Right renal pelvis (tissue), 4 donors: ENCODE measurements around the gene SRGAP3. TPM values are rescaled to one million over a fixed set of nuclear protein-coding genes. Genes with fewer than 3 reads are reported as not detected.

Source experiments
- DNase-seq, 4 donors: peaks; one replicate each; pipeline ENCODE4 v3.0.0-alpha.2; 2013; ENCODE audit warnings: low read depth in 4 of 4, low spot score in 3 of 4, missing footprints in 1 of 4
- polyA plus RNA-seq, 4 donors: library from polyadenylated mRNA; unstranded; fragments of 120-200 nt; gene quantifications; one replicate each; pipeline ENCODE4 v1.2.1, GENCODE V29; 2013; ENCODE audit not compliant: insufficient read length in 4 of 4

SRGAP3 gene
- polyA plus RNA-seq, 4 donors, result 15.0 to 17.0 (median 15.9) TPM

DNA sequence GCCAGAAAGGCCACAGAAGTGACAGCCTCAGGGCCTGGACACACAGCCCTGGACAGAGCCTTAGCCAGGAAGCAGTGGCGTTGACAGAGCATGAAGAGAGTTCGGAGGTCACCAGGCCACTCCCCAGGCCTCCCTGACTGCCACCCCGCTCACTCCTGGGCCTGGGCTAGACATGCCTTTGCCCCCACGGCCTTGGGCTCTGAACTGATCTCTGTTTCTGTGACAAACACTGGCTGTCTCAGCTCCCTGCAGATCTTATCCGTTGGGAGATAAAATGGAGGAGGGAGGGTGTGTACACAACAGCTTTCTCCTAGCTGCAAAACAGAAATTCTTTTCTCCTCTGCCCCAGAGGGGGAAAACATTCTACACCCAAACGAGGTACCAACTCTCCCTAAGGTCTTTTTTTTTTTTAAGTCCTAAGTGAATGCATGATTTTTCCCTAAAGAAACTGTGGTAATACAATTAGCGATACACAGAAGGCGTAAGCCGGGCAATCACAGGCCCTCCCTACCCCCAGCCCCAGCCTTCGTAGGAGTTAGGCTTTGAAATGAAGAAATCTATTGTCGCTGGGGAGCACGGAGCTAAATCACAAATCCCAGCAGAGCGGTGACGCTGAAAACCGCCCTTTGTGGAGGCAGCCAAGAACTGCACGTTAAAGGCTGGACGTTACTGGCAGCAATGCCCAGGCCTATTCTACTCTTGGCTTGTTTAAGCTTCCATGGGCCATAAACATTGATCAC is 45.0 kb downstream of the SRGAP3 start:
- no peak for DNase-seq

DNA sequence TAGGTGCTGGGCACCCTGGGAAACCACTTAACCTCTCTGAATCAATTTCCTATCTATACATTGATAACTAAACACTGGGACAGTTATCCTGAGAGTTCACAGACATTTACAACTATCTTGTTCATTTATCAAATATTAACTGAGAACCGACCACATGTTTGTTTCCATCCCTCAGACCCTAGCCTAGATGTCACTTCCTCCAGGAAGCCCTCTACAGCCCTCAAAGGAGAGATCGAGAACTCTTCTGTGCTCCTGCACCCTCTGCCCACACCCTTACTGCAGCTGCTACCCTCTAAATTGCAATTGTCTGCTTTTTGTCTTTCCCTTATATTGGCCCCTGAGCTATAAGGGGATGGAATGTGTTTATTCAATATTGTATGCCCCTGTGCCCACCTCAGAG is 46.1 kb downstream of the SRGAP3 start:
- no peak for DNase-seq

DNA sequence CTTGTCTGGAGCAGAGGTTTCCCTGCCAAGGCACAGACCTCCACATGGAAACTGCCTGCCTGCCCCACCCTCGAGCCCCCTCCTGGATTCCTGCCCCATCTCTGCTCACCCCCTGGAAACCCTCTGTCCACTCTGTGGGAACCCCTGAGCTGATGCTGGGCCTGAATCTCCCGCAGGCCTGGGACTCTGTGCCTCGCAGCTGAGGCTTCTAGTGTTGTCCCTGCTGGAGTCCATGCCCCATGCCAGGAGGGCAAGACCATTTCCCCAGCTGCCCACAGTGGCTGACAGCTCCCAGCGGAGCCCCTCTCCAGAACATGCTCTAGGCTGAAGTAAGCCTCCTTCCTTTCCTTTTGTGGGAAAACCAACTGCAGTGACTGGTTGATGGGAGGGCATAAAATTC is 46.9 kb downstream of the SRGAP3 start:
- DNase-seq, result no peak

DNA sequence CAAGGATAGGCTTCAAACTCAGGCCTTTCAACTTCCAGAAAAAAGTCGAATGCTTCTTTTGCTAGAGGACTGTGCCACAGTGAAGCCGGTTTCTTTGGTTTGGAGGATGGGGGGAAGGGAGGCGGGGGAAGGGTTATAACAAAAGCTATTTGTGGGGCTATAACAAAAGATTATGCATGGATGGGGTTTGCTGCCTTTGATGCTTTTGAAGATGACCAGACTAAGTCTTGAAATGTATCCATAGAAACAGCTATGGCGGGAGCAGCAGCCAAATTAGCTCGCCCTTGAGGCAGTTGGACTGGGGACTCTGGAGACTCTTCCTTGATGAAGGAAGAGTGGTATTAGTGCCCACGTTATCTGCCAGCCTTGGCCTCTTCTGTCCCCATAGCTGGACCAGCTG is 47.5 kb downstream of the SRGAP3 start:
- DNase-seq, result no peak

DNA sequence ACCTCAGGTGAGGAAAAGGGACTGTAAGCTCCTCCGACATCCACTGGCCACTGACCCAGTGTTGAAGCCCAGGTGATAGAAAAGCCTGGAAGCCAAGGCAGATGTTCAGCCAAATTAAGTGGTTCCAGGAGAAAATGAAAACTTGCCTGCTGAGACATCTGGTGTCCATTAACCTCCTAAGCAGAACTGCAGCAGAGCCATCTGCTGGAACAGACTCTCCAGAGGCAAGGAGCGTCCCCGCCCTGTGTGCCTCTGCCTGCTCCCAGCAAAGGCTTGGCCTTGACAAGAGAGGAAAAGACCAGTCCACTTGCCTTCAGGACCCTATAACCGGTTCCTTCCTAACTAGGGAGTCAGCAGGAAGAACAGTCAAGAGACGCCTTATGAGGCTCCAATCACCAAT is 48.2 kb downstream of the SRGAP3 start:
- no peak for DNase-seq

DNA sequence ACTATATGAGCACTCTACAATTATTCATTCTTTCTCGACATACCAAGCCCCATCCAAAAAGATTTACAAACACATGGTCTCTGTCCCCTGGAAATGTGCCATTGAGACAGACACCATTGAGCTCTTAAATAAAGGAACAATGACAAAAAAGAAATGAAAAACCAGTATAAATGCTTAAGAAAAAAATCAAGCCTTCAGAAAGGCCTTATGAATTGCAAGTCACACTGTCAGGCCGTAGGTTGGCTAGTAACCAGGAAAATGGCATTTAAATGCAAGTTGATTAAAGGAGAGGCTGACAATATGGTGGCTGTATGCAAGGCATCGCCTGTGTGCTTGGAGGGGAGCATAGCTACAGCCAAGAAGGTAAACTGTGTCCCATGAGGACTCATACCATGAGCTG is 49.7 kb downstream of the SRGAP3 start:
- DNase-seq, result no peak

DNA sequence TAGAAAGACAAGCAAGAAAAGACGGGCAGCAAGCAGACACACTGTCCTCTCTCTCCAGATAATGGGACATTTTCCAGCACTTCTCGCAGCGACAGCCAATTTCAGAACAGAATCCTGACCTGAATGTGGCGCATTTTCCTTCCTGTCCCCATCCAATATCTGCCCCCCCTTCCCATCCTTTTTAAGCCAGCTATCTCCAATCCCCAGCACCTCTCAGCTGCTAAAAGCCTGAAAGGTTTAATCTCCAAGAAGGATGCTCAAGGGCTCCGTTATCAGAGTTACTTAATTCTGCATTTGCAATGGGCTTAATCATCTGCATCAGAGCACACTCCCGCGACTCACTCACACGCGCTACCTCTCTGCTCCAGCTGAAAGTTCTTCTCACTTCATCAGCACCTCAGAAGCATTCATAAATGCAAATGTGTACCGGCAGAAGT is 50.5 kb downstream of the SRGAP3 start:
- DNase-seq, result no peak

DNA sequence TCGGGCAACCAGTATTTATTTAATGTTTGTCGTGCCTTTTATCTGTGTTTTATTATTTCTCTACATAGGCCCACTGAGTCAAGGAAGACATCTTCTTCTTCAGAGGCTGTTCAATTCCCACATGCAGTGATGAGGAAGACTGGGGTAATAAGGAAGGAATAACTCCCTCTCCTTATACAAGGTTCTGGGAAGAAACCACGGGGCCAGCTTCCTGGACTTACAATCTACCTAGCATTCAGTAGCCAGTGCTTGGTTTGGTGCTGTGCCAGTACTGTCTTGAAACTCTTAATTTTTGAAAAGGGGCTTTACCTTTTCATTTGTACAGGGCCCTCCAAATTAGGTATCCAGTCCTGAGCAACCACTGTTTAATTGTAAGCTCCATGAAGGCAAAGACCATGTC is 51.2 kb downstream of the SRGAP3 start:
- no peak for DNase-seq

DNA sequence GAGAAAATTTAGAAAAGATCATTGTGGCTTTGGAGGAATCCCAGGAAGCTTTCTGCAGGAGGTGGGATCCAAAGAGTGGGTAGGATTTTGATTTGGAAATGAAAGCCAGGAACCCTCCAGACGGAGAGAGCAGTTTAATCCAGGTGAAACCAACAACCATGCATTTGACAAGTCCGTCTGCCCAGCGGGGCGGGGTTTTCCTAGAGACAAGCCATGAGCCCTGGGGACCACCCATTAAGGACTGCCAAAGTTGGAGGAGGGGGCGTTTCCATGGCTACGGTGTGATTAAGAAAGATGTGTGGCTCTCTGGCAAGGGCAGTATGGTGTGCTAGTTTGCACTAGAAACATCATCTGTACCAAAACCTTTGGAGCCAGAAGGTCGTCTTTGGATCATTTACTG is 53.4 kb downstream of the SRGAP3 start:
- peak in 1 of 4 donors; percentile 34 for DNase-seq

DNA sequence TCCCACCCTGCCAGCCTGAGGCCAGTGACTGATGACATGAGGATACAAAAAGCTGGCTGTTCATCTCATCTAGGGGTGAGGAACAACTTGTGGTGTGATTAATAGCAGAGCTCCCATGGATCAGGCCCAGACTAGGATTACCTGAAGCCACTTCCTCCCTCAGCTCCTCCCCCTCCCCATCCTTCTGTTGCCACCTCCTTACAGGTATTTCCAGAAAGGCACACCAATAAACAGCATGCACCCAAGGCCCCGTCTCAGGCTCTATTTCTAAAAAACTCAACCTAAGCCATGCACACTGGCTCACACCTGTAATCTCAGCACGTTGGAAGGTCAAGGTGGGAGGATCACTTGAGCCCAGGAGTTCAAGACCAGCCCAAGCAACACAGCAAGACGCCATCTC is 54.1 kb downstream of the SRGAP3 start:
- no peak for DNase-seq

DNA sequence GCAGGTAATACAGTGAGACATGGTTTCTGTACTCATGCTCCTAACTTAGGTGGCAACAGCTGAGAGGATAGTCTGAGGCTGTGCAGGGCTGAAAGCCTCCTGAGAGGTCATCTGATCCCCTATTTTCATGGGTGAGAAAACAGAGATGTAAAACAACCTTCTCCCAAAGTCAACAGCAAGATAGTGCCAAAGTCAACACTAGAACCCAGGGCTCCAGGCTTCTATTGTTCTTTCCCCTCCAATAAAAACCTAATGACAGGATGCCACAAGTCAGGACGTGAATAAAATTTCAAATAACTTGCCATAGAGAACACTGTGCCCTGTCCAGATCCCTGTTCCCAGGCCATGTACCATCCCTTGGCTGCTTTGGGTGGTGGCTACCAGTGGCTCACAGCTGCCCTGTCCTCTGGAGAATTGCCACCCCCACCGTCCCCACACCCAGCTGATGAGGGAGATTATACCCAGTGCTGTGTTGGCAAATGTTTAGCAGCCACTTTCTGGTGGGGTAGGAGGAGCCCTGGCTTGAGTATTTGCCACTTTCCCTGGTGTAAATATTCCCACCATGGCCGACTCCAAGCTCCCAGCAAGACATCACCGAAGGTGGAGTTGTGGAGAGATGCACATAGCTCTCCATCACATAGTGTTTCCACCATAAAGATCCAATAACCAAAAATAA is 54.8 kb downstream of the SRGAP3 start:
- DNase-seq, result no peak

DNA sequence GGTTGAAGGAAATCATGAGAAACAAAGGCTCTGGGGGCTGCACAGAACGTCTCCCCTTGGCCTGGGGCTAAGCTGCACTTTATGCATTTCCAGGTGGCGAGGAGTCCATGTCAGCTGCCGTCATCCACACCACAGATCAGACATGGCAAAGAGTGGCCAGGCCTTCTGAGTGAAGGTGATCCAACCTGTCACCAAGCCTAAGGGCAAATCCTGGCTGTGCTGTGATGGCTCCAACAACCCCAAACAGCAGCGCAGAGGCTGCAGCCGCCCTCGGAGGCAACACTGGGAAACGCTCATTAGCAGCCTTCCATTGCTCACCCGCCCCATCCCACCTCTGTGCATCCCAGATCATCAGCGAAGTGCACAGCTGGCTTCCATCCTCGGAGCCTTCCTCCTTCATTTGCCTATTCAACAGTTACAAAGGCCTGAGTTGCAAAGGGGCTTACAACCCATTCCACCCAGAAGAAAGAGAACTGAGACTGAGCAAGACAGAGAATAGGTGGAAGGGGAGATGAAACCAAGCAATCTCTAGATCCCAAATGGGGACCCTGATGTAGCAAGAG is 55.7 kb downstream of the SRGAP3 start:
- no peak for DNase-seq

DNA sequence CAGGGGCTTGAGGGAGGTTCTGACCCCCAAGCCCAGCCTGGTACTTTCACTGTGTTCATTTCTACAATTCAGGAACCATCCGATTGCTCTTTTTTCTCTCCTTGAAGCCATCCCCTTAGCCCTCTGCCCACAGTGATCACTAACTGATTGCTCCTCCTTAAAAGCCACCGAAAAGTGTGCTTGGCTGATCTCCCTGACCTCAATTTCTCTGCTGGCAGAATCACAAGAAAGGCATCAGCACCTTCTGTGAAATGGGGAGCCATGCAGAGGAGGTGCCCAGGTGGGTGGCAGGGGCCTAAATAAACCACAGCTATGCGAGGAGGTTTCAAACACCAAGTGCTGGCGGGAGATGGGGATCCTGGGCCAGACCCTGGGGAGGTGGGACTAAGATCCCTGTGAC is 56.2 kb downstream of the SRGAP3 start:
- DNase-seq, result no peak

DNA sequence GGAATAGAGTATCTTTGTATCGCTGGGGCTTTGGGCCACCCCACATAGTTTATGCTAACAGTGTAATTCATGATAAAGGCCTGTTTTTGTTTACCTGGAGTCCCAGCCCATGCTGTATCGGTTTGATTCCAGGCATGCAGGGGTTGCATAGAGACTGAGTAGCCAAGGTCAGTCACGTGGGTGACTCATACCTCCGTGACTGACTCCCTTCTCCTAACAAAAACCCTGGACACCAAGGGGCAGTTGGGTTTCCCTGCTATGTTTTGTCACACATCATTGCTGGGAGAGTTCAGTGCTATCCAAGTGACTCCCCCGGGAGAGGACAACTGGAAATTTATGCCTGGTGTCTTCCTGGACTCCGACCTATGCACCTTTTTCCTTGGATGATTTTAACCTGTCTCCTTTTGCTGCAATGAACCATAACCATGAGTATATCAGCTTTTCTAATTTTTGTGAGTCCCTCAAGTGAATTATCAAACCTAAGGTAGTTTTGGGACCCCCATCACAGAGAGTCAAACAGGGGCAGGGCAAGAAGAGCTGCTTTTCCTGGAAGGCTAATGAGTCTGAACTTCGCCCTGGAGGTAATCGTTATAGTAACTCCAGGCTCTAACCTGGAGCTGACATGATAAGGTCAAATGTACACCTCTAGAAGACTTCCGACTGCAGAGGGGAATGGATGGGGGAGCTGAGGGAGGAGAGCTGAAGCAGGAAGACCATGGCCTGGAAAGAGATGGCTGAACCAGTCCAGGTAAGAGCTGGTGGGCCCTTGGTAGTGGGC is 57.0 kb downstream of the SRGAP3 start:
- no peak for DNase-seq

DNA sequence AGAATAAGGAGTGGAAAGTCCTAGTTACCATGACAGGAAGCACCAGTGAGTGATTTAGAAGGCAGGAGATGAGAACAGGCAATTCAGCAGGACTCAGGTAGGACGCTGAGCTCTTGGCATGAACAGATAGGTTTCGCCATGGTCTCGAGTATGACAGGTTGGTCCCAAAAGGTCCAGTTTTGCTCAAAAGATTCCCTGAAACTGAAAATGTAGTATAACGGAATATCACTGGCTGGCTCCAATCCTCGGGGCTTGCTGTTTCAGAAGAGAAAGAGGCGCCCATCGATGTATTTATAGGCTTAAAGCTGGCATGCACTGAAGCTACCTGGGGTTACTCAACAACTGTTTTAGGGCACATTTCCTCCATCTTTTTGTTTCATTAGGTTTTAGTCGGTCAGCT is 59.2 kb downstream of the SRGAP3 start:
- DNase-seq, result no peak

DNA sequence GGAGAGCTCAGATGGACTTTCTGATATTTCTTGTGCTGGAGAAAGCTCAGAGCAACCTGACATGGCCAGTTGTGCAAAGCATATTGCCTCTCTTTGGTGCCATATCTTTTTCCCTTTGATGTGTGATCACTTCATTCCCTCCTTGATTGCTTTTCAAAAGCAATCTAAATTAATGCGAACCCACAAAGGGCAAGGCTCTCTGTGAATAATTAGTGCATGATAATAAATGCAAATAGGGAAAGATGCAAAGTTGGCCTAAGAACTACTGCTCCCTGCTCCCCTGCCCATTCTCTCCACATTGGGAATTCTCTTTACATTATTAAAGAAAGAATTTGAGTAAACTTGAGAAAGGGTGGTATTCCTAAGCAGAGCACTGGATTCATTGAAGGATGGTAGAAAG is 60.9 kb downstream of the SRGAP3 start:
- no peak for DNase-seq

DNA sequence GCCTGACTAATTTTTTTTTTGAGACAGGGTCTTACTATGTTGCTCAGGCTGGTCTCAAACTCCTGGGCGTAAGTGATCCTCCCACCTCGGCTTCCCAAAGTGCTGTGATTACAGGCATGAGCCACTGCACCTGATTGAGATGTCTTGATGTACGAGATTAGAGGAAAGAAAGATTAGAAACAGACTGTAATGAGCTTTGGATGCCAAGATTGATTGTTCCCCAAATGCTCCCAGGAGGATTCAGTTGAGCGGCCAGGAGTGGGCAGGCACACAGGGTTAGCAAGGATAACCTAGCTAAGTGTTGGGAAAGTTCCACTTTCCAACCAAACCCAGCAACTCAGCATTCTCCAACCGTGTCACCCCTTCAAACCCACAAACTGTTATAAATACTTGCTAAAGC is 63.7 kb downstream of the SRGAP3 start:
- no peak for DNase-seq

DNA sequence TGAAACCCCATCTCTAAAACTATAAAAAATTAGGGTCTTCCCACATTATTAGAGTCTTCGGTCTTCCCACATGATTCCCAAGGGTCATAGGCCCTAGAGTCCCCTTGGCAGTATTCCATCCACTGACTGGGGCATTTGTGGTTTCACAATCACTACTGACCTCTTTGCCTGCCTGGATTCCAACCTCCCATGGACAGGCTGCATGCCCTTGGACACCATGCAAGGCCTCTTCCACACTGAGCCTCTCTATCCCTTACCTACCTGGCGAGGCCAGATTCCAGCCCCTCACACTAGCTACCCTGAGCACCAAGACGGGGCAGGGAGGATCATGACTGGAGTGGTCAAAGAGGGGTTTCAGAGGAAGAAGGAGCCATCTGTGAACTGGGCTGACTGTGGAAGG is 64.4 kb downstream of the SRGAP3 start:
- DNase-seq, result no peak

DNA sequence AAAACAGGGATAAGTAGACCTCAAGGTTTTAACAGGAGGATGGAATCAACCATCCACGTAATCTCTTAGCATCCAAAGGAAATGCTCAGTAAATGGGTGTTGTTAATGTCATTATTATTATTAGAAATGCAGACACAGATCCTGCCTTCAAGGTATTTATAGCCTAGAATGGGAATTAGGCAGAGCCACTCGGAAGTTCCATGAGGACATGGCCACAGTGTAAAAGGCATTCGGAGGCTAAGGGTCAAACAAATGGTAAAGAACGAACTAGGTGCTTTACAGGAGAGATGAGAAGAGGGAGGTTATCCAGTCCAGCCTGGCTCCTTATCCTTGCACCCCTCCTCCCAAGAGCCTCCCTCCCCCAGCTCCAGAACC is 65.0 kb downstream of the SRGAP3 start:
- no peak for DNase-seq

DNA sequence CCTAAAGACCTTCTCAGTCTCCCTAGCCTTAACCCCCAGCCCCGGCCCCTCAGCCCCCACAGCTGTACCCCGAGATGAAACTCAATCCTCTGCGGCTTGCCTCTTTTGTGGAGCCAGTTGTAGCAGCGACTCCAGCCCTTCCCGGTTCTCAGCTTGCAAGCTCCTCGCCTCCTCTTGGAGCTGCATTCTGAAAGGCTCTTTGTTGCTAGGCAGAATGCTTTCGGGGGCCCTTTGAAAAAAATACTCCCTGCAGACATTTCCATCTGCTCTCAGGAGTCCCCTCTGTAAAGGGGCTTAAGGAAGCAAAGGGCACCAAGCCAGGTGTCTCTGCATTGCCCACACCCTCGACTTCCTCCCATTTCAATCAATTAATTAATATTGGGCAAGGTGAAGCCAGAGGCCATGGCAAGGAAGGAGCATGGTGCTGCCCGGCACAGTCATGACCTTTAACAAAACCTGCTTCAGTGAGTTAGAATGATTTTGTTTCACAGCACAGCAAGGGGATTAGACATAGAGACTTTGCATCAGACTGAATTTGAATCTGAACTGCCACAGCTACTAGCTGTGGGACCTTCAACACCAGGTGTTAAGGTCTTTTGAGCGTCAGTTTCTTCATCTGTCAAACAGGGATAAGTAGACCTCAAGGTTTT is 65.5 kb downstream of the SRGAP3 start:
- peak in 1 of 4 donors; percentile 33 for DNase-seq

DNA sequence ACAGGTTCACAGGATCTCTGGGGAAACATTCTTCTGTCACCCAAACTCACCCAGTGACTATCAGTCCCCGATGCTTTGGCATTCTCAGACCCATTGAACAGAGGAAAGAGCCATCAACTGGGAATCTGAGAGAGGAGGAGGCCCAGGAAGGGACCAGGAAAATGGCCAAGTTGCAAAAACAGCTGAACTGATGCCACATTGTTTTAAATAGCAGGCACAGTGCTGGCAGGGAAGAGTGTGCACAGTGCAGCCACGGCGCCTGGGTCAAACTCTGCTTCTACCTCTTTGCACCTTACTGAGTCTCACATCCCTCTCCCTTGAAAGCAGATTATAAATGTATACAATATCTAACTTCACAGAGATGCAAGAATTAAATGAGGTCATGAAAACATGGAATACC is 66.4 kb downstream of the SRGAP3 start:
- no peak for DNase-seq
